DOHH2 (cell line): Measurements from ENCODE around the gene CFAP58.

Experiments used
- H3F3A ChIP-seq: fragments of 200-600 bp; sonication (generic), shearing (Covaris generic); 2 replicates; pipeline ENCODE4 v1.6.0; 2016; ENCODE audit warnings: antibody characterized with exemption, mild to moderate bottlenecking; ENCODE audit not compliant: control insufficient read depth, insufficient read depth
- H3K27ac ChIP-seq: fragments of 200-600 bp; sonication (generic); 2 replicates; pipeline ENCODE4 v1.5.1; 2014; ENCODE audit warnings: low read depth, mild to moderate bottlenecking, low read length, moderate library complexity
- H3K27me3 ChIP-seq: fragments of 200-600 bp; sonication (generic); 2 replicates; pipeline ENCODE4 v1.6.1; 2014; ENCODE audit warnings: mild to moderate bottlenecking, low read length, mixed read lengths; ENCODE audit not compliant: control insufficient read depth
- H3K36me3 ChIP-seq: fragments of 200-600 bp; sonication (generic); 2 replicates; pipeline ENCODE4 v1.6.1; 2014; ENCODE audit warnings: mild to moderate bottlenecking, low read length, moderate library complexity, mixed read lengths; ENCODE audit not compliant: control insufficient read depth
- H3K4me1 ChIP-seq: fragments of 200-600 bp; sonication (generic); 2 replicates; pipeline ENCODE4 v1.6.1; 2014; ENCODE audit warnings: mild to moderate bottlenecking, low read length, mixed read lengths; ENCODE audit not compliant: control insufficient read depth
- H3K4me2 ChIP-seq: fragments of 200-600 bp; sonication (generic); 2 replicates; pipeline ENCODE4 v1.6.0; 2014; ENCODE audit warnings: mild to moderate bottlenecking, low read length, moderate library complexity
- H3K4me3 ChIP-seq: fragments of 200-600 bp; sonication (generic); 2 replicates; pipeline ENCODE4 v1.5.1; 2014; ENCODE audit warnings: mild to moderate bottlenecking, low read length, mixed read lengths
- H3K79me2 ChIP-seq: fragments of 200-600 bp; sonication (generic); 2 replicates; pipeline ENCODE4 v1.6.1; 2014; ENCODE audit warnings: mild to moderate bottlenecking, low read length, mixed read lengths; ENCODE audit not compliant: control insufficient read depth
- H3K9me2 ChIP-seq: fragments of 200-600 bp; sonication (generic); replicated peaks from 2 replicates; pipeline ENCODE4 v1.6.1; 2014; ENCODE audit warnings: mild to moderate bottlenecking, low read length, mixed read lengths; ENCODE audit not compliant: control insufficient read depth
- H3K9me3 ChIP-seq: fragments of 200-600 bp; sonication (generic); 2 replicates; pipeline ENCODE4 v1.6.1; 2014; ENCODE audit warnings: antibody characterized with exemption, low read length, mixed read lengths; ENCODE audit not compliant: control insufficient read depth, insufficient read depth
- H4K20me1 ChIP-seq: fragments of 200-600 bp; sonication (generic); 2 replicates; pipeline ENCODE4 v1.6.0; 2014; ENCODE audit warnings: low read depth, mild to moderate bottlenecking, antibody characterized with exemption, low read length, moderate library complexity; ENCODE audit not compliant: control insufficient read depth, insufficient read depth
- CTCF ChIP-seq: fragments of 200-600 bp; sonication (generic); IDR thresholded peaks from one replicate; pipeline ENCODE4 v1.5.1; 2014; ENCODE audit warnings: antibody characterized with exemption, mild to moderate bottlenecking, low read depth, low read length; ENCODE audit not compliant: poor library complexity, severe bottlenecking
- EZH2phosphoT487 ChIP-seq: fragments of 200-600 bp; sonication (generic); IDR thresholded peaks from 2 replicates; pipeline ENCODE4 v1.6.1; 2017; ENCODE audit warnings: borderline replicate concordance, mild to moderate bottlenecking, antibody characterized with exemption, low read length, moderate library complexity, mixed read lengths

CFAP58 gene

GRCh38 chr10:104315486-104315921 is 38.1 kb upstream of the CFAP58 start:
- Histone ChIP-seq H3K79me2 (peaks cover 49% of the 10 kb centered on the region), H3K27ac (no peak overlapping the region), H3K4me3 (no peak overlapping the region), H3F3A (no peaks in the 10 kb centered on the region), H4K20me1 (peaks cover 24% of the 10 kb centered on the region; the same call in 1 of the 2 replicates), H3K27me3 (no peaks in the 10 kb centered on the region), H3K4me2 (no peak overlapping the region), H3K36me3 (peaks cover 47% of the 10 kb centered on the region), H3K9me2 (no peaks in the 10 kb centered on the region), H3K9me3 (no peaks in the 10 kb centered on the region), H3K4me1 (peaks cover 28% of the 10 kb centered on the region)
- TF ChIP-seq EZH2phosphoT487 (no peak), CTCF (no peak)

- no peak for TF ChIP-seq CTCF
- no peak for TF ChIP-seq EZH2phosphoT487
- no peaks in the 10 kb centered on the region for H3K9me3 ChIP-seq
- no peaks in the 10 kb centered on the region for H3F3A ChIP-seq
- no peak overlapping the region for H3K4me2 ChIP-seq
- H3K27me3 ChIP-seq, result no peaks in the 10 kb centered on the region
- peaks cover 32% of the 10 kb centered on the region for H3K4me1 ChIP-seq
- H3K4me3 ChIP-seq, result no peak overlapping the region
- H3K36me3 ChIP-seq, result peaks cover 47% of the 10 kb centered on the region
- peaks cover 33% of the 10 kb centered on the region; the same call in 1 of the 2 replicates for H4K20me1 ChIP-seq
- no peaks in the 10 kb centered on the region for H3K9me2 ChIP-seq
- H3K27ac ChIP-seq, result no peak overlapping the region
- H3K79me2 ChIP-seq, result peaks cover 59% of the 10 kb centered on the region
Observed at GRCh38 chr10:104316321-104317099, 37.1 kb upstream of the CFAP58 start.

- H3K27ac ChIP-seq, result no peak overlapping the region
- H3K79me2 ChIP-seq, result peaks cover 67% of the 10 kb centered on the region
- no peaks in the 10 kb centered on the region for H3K9me2 ChIP-seq
- H3F3A ChIP-seq, result no peaks in the 10 kb centered on the region
- H3K36me3 ChIP-seq, result peaks cover 43% of the 10 kb centered on the region
- H3K9me3 ChIP-seq, result no peaks in the 10 kb centered on the region
- H3K4me2 ChIP-seq, result peak overlapping the region; percentile 51
- TF ChIP-seq CTCF (no peak), EZH2phosphoT487 (no peak)
- peaks cover 37% of the 10 kb centered on the region; the same call in 1 of the 2 replicates for H4K20me1 ChIP-seq
- H3K27me3 ChIP-seq, result no peaks in the 10 kb centered on the region
- peak overlapping the region; percentile 18; the same call in 1 of the 2 replicates for H3K4me3 ChIP-seq
- H3K4me1 ChIP-seq, result peaks cover 39% of the 10 kb centered on the region
Observed at GRCh38 chr10:104317269-104317710, 36.3 kb upstream of the CFAP58 start.
